HL-60 (cell line): Measurements from ENCODE around the gene CDNF.

Experiments
- DNase-seq, 2 experiments: peaks; one replicate each; pipeline ENCODE4 v3.0.0-alpha.2; 2010 to 2020; ENCODE audit warnings: low read depth in 1 of 2, low spot score in 1 of 2
- H3K27ac ChIP-seq: fragments of 250-450 bp; sonication (Bioruptor Pico); replicated peaks from 2 replicates; pipeline ENCODE4 v1.5.1; 2020; ENCODE audit warnings: mild to moderate bottlenecking, moderate library complexity
- H3K27me3 ChIP-seq: fragments of 250-450 bp; sonication (Bioruptor Pico); 2 replicates; pipeline ENCODE4 v1.5.1; 2021; ENCODE audit warnings: mild to moderate bottlenecking, moderate library complexity; ENCODE audit not compliant: insufficient read depth, poor library complexity, severe bottlenecking
- H3K4me3 ChIP-seq: replicated peaks from 2 replicates; pipeline ENCODE4 v1.5.1; 2011; ENCODE audit warnings: mild to moderate bottlenecking, control low read depth, low read length; ENCODE audit not compliant: insufficient read depth
- CTCF ChIP-seq: IDR thresholded peaks from one replicate; pipeline ENCODE4 v1.5.1; 2011; ENCODE audit warnings: low read length, control low read depth, inconsistent platforms; ENCODE audit not compliant: insufficient read depth
- GABPA ChIP-seq: IDR thresholded peaks from 2 replicates; pipeline ENCODE4 v1.6.1; 2012; ENCODE audit warnings: low read depth
- POLR2AphosphoS5 ChIP-seq: IDR thresholded peaks from 2 replicates; pipeline ENCODE4 v1.6.1; 2012; ENCODE audit warnings: low read depth
- SPI1 ChIP-seq: IDR thresholded peaks from 2 replicates; pipeline ENCODE4 v1.6.1; 2012; ENCODE audit warnings: low read depth, mild to moderate bottlenecking, borderline replicate concordance
- TF ChIP-seq, protein P1 (sequence below): IDR thresholded peaks from 2 replicates; pipeline ENCODE4 v1.6.1; 2012; ENCODE audit warnings: low read depth; ENCODE audit not compliant: insufficient replicate concordance

Gene CDNF

GRCh38 chr10:14855453-14855852 is 17.6 kb upstream of the CDNF start:
- Histone ChIP-seq H3K27me3 (no peaks in the 10 kb centered on the region), H3K4me3 (no peak overlapping the region), H3K27ac (no peak overlapping the region)
- TF ChIP-seq CTCF, result no peak
- TF ChIP-seq SPI1, result no peak
- no peak for TF ChIP-seq POLR2AphosphoS5
- TF ChIP-seq GABPA, result no peak
- TF ChIP-seq, protein P1, sequence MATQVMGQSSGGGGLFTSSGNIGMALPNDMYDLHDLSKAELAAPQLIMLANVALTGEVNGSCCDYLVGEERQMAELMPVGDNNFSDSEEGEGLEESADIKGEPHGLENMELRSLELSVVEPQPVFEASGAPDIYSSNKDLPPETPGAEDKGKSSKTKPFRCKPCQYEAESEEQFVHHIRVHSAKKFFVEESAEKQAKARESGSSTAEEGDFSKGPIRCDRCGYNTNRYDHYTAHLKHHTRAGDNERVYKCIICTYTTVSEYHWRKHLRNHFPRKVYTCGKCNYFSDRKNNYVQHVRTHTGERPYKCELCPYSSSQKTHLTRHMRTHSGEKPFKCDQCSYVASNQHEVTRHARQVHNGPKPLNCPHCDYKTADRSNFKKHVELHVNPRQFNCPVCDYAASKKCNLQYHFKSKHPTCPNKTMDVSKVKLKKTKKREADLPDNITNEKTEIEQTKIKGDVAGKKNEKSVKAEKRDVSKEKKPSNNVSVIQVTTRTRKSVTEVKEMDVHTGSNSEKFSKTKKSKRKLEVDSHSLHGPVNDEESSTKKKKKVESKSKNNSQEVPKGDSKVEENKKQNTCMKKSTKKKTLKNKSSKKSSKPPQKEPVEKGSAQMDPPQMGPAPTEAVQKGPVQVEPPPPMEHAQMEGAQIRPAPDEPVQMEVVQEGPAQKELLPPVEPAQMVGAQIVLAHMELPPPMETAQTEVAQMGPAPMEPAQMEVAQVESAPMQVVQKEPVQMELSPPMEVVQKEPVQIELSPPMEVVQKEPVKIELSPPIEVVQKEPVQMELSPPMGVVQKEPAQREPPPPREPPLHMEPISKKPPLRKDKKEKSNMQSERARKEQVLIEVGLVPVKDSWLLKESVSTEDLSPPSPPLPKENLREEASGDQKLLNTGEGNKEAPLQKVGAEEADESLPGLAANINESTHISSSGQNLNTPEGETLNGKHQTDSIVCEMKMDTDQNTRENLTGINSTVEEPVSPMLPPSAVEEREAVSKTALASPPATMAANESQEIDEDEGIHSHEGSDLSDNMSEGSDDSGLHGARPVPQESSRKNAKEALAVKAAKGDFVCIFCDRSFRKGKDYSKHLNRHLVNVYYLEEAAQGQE, result no peak
- DNase-seq, result no peak

DNA sequence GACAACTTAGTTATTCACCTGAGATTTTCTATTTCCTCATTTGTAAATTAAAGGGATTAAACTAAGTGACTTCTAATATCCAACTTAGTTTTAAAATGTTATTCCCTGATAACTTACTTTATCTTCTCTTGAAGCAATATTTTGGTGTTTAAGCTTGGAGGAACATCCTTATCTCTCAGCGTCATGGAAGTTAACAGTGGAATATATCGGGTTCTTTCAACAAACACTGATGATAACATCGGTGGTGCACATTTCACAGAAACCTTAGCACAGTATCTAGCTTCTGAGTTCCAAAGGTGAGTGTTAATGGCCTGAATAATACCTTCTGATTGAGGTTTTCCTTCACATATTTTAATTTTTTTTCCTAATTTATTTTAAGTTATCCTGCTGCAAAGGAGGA is 14.4 kb upstream of the CDNF start:
- DNase-seq, result no peak
- TF ChIP-seq SPI1 (no peak), GABPA (no peak), POLR2AphosphoS5 (no peak), CTCF (no peak)
- TF ChIP-seq, protein P1, result no peak
- H3K27me3 ChIP-seq, result no peaks in the 10 kb centered on the region
- H3K27ac ChIP-seq, result no peak overlapping the region
- H3K4me3 ChIP-seq, result no peak overlapping the region

GRCh38 chr10:14844948-14845347 is 7.1 kb upstream of the CDNF start:
- Histone ChIP-seq H3K4me3 (no peak overlapping the region), H3K27ac (no peak overlapping the region), H3K27me3 (no peaks in the 10 kb centered on the region)
- no peak for DNase-seq
- TF ChIP-seq CTCF (no peak), POLR2AphosphoS5 (no peak), SPI1 (no peak), GABPA (no peak)
- TF ChIP-seq, protein P1, result no peak
